ENCODE measurements around the gene OPN4.
A peak's percentile ranks its signal among the peaks of the same experiment; 100 is the strongest.

DNA sequence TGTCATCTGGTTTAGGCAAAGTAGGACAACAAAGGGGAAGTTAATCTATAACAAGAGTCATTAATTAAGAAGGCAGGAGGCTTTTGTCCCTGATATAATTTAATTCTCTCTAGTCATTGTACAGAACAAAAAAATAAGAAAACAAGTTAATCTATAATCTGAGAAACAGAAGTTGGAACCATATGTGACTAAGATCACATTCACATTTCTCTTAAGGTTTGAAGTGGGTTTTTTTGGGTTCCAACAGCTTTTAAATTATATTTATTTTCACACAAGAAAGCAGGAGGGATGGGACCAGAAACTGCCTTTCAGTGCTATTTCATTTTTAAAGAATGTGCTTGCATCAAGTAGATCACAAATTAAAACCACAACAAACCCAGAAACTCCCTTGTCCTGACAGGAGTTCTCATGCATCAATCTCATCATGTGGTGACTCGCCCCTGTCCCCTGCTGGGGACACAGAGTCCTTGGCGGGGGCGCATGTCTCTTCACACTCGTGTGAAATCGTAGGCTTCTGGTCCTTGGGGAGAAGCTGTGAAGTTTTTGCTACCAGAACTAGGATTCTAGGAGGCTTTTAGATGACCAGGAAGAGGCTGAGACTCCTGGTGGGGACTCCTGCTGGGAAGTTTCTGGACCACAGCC, 10.1 kb upstream of the OPN4 start:
- TF ChIP-seq, protein P1, sequence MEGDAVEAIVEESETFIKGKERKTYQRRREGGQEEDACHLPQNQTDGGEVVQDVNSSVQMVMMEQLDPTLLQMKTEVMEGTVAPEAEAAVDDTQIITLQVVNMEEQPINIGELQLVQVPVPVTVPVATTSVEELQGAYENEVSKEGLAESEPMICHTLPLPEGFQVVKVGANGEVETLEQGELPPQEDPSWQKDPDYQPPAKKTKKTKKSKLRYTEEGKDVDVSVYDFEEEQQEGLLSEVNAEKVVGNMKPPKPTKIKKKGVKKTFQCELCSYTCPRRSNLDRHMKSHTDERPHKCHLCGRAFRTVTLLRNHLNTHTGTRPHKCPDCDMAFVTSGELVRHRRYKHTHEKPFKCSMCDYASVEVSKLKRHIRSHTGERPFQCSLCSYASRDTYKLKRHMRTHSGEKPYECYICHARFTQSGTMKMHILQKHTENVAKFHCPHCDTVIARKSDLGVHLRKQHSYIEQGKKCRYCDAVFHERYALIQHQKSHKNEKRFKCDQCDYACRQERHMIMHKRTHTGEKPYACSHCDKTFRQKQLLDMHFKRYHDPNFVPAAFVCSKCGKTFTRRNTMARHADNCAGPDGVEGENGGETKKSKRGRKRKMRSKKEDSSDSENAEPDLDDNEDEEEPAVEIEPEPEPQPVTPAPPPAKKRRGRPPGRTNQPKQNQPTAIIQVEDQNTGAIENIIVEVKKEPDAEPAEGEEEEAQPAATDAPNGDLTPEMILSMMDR (conservative IDR thresholded peaks at IDR 0.05; ENCODE audit: low read depth, low read length), result peak; percentile 47
- no peak for TF ChIP-seq EZH2 (IDR thresholded peaks at IDR 0.05; ENCODE audit: borderline replicate concordance, low read depth, low read length, poor library complexity, severe bottlenecking)

Data from A673 (cell line).